Measurements from ENCODE around the gene AKNA.

DNA sequence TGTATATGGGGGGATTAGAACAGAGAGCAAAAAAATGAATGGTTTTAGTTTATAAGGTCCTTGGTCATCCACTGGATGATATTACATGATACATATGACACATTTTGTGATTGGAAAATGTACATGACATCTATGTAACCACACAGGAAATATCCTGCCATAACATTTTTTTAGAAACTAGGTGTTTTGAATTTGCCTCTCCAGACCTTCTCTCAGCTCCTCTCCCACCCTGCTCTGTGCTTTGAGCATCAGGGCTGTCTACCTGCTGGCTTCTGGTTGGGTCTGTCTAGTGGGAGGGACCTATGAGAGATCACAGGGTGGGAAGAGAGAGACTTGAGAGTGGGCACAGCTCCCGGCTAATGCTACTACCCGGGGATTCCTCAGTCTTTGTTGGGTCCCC is 24.4 kb downstream of the AKNA start:
- TF ChIP-seq, protein P1, sequence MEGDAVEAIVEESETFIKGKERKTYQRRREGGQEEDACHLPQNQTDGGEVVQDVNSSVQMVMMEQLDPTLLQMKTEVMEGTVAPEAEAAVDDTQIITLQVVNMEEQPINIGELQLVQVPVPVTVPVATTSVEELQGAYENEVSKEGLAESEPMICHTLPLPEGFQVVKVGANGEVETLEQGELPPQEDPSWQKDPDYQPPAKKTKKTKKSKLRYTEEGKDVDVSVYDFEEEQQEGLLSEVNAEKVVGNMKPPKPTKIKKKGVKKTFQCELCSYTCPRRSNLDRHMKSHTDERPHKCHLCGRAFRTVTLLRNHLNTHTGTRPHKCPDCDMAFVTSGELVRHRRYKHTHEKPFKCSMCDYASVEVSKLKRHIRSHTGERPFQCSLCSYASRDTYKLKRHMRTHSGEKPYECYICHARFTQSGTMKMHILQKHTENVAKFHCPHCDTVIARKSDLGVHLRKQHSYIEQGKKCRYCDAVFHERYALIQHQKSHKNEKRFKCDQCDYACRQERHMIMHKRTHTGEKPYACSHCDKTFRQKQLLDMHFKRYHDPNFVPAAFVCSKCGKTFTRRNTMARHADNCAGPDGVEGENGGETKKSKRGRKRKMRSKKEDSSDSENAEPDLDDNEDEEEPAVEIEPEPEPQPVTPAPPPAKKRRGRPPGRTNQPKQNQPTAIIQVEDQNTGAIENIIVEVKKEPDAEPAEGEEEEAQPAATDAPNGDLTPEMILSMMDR (IDR thresholded peaks at IDR 0.05; ENCODE audit: low read length): no peak
- TF ChIP-seq EZH2phosphoT487 (IDR thresholded peaks at IDR 0.05; ENCODE audit: low read length) (no peak), EZH2 (optimal IDR thresholded peaks at IDR 0.05; ENCODE audit: low read depth, low read length) (no peak)
